C1 segment of cervical spinal cord (tissue), 14 donors: ENCODE measurements around the gene PRKCH.

Experiments
- DNase-seq, 14 donors: peaks; one replicate each; lab custom pipeline; 2025; lab: John Stamatoyannopoulos, UW

The PRKCH gene

GRCh38 chr14:61563880-61564617, 242.7 kb downstream of the PRKCH start:
- DNase-seq, result no peak

GRCh38 chr14:61564618-61565091, 243.3 kb downstream of the PRKCH start:
- DNase-seq, result no peak

GRCh38 chr14:61565181-61565580, 243.8 kb downstream of the PRKCH start:
- no peak for DNase-seq

- no peak for DNase-seq
Observed at GRCh38 chr14:61565836-61566536, 244.6 kb downstream of the PRKCH start.

- DNase-seq, result no peak
Observed at GRCh38 chr14:61566537-61567225, 245.3 kb downstream of the PRKCH start.

- peak in 3 of 14 donors; percentile 27 to 50 (median 36) for DNase-seq
Observed at GRCh38 chr14:61567838-61568571, 246.6 kb downstream of the PRKCH start.

GRCh38 chr14:61568572-61569011, 247.2 kb downstream of the PRKCH start:
- peak in 4 of 14 donors; percentile 14 to 88 (median 41) for DNase-seq

GRCh38 chr14:61569308-61569707, 247.9 kb downstream of the PRKCH start:
- no peak for DNase-seq

- DNase-seq, result peak in 1 of 14 donors; percentile 33
Observed at GRCh38 chr14:61569812-61570548, 248.6 kb downstream of the PRKCH start.

GRCh38 chr14:61570549-61571290, 249.3 kb downstream of the PRKCH start:
- no peak for DNase-seq

- no peak for DNase-seq
Observed at GRCh38 chr14:61571917-61572316, 250.5 kb downstream of the PRKCH start.

- no peak for DNase-seq
Observed at GRCh38 chr14:61573321-61573720, 251.9 kb downstream of the PRKCH start.

- DNase-seq, result no peak
Observed at GRCh38 chr14:61573748-61574513, 252.6 kb downstream of the PRKCH start.

GRCh38 chr14:61574514-61574807, 253.1 kb downstream of the PRKCH start:
- DNase-seq, result no peak

- DNase-seq, result no peak
Observed at GRCh38 chr14:61575126-61575525, 253.7 kb downstream of the PRKCH start.

- DNase-seq, result no peak
Observed at GRCh38 chr14:61575551-61576150, 254.3 kb downstream of the PRKCH start.

- no peak for DNase-seq
Observed at GRCh38 chr14:61577506-61577931, 256.1 kb downstream of the PRKCH start.

GRCh38 chr14:61578745-61579144, 257.4 kb downstream of the PRKCH start:
- DNase-seq, result no peak

GRCh38 chr14:61581340-61581739, 260.0 kb downstream of the PRKCH start:
- no peak for DNase-seq
